ENCODE data around the gene ATP13A3.

The ATP13A3 gene

GRCh38 chr3:194364652-194365434 is 122.0 kb downstream of the ATP13A3 start:
- Mint-ChIP-seq H3K4me1 (peaks cover 0 to 9% of the 10 kb centered on the region in 2 donors), H3K4me3 (no peak overlapping the region), H3K36me3 (no peaks in the 10 kb centered on the region), H3K9me3 (no peaks in the 10 kb centered on the region), H3K27ac (no peak overlapping the region), H3K27me3 (peaks cover 43 to 69% of the 10 kb centered on the region in 2 donors)
- DNase-seq: no peak
- ATAC-seq (replicated peaks): no peak

DNA sequence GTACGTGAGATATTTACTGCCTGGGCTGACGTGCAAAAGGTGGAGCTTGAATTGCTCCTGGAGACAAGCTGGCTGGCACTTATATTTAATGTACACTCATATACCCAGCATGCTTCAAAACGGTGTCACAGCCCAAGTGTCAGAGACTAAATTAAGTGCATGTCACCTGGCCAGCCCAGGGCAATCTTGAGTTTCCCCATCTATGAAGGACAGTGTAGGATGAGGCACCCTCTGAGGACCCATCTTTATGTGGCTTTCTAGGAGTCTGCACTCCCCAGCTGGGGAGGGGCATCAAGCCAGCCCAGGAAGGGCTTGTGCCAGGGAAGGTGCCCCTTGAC is 122.5 kb downstream of the ATP13A3 start:
- ATAC-seq (replicated peaks) (no peak), DNase-seq (no peak)
- no peaks in the 10 kb centered on the region for H3K36me3 Mint-ChIP-seq
- H3K27ac Mint-ChIP-seq: no peak overlapping the region
- H3K4me1 Mint-ChIP-seq: peaks cover 0 to 4% of the 10 kb centered on the region in 2 donors
- no peak overlapping the region for H3K4me3 Mint-ChIP-seq
- no peaks in the 10 kb centered on the region for H3K9me3 Mint-ChIP-seq
- H3K27me3 Mint-ChIP-seq: peaks cover 47 to 63% of the 10 kb centered on the region in 2 donors

DNA sequence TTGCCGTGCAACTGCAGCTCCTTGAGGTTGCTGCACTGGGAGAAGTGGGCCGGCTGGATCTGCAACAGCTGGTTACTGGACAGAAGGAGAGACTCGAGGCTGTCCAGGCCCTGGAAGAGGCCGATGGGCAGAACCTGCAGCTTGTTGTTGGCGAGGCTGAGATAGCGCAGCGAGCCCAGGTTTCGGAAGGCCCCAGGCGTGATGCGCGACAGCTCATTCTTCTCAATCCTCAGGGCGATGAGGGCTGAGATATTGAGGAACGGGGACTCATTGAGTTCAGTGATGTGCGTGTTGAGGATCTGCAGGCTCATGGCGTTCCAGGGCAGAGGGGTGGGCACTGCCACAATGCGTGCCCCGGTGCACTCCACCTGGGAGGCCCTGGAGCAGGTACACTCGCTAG is 126.2 kb downstream of the ATP13A3 start:
- no peak for ATAC-seq (replicated peaks)
- Mint-ChIP-seq H3K27me3 (peaks cover 35 to 46% of the 10 kb centered on the region in 2 donors), H3K4me1 (no peaks in the 10 kb centered on the region)

GRCh38 chr3:194357681-194358080 is 129.1 kb downstream of the ATP13A3 start:
- ATAC-seq (replicated peaks) (no peak), DNase-seq (no peak)
- Mint-ChIP-seq H3K27ac (no peak overlapping the region), H3K36me3 (no peaks in the 10 kb centered on the region), H3K9me3 (no peaks in the 10 kb centered on the region), H3K4me1 (no peaks in the 10 kb centered on the region), H3K4me3 (no peak overlapping the region), H3K27me3 (peaks cover 27 to 30% of the 10 kb centered on the region in 2 donors)

More for the DNA sequence above, 126.2 kb downstream of the ATP13A3 start:
- H3K36me3 Mint-ChIP-seq: no peaks in the 10 kb centered on the region
- H3K27ac Mint-ChIP-seq: no peak overlapping the region
- H3K9me3 Mint-ChIP-seq: no peaks in the 10 kb centered on the region
- no peak for DNase-seq
- no peak overlapping the region for H3K4me3 Mint-ChIP-seq

- H3K27ac Mint-ChIP-seq: no peak overlapping the region
- H3K4me1 Mint-ChIP-seq: no peaks in the 10 kb centered on the region
- DNase-seq (no peak), ATAC-seq (replicated peaks) (no peak)
- peaks cover 12 to 18% of the 10 kb centered on the region in 2 donors for H3K27me3 Mint-ChIP-seq
- H3K9me3 Mint-ChIP-seq: no peaks in the 10 kb centered on the region
- H3K4me3 Mint-ChIP-seq: no peak overlapping the region
- no peaks in the 10 kb centered on the region for H3K36me3 Mint-ChIP-seq
These were observed 131.4 kb downstream of the ATP13A3 start for GRCh38 chr3:194355379-194355778.

DNA sequence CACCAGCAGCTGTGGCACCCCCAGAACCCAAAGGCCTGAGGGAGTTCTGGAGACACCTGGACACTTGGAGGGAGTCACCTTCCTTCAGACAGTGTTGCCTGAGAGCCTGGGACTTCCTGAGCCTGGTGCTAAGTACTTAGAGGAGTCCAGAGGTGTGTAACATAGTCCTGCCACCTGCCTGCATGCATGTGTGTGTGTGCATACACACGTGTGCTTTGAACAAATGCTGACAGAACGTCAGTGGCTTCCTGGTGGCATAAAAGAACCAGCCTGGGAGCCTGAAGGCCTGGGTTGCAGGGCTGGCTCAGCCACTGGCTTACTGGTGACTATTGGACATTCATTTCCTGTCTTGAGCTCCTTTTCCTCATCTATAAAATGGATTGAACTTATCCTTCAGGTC is 132.5 kb downstream of the ATP13A3 start:
- Mint-ChIP-seq H3K27me3 (peaks cover 8 to 12% of the 10 kb centered on the region in 2 donors), H3K27ac (no peak overlapping the region), H3K9me3 (no peaks in the 10 kb centered on the region), H3K4me1 (no peaks in the 10 kb centered on the region), H3K4me3 (no peak overlapping the region), H3K36me3 (no peaks in the 10 kb centered on the region)
- DNase-seq (no peak), ATAC-seq (replicated peaks) (peak in 1 of 2 donors; percentile 21)
